ENCODE results near the gene CPAMD8. TPM values are rescaled to one million over a fixed set of nuclear protein-coding genes. Genes with fewer than 3 reads are reported as not detected.

The CPAMD8 gene
- total and polyA plus RNA-seq, 2 donors (not counting 1 experiment from before 2014, with no cell fraction given), result 1.1 to 2.7 TPM

- Mint-ChIP-seq H3K27me3 (peaks cover 4% of the 10 kb centered on the region), H3K4me1 (no peaks in the 10 kb centered on the region), H3K9me3 (ENCODE audit: insufficient read depth) (no peaks in the 10 kb centered on the region), H3K4me3 (no peak overlapping the region), H3K27ac (no peak overlapping the region)
- Histone ChIP-seq H3K4me2 (replicated peaks; ENCODE audit: low read depth, low read length, poor library complexity, severe bottlenecking) (no peak overlapping the region), H3K9ac (ENCODE audit: low read length) (no peak overlapping the region), H3K36me3 (replicated peaks in 1 of 2; ENCODE audit: control extremely low read depth in 1 of 2, control insufficient read depth in 1 of 2, extremely low read depth in 1 of 2, insufficient read depth in 2 of 2, low read length in 1 of 2) (no peaks in the 10 kb centered on the region), H3K4me1 (ENCODE audit: control insufficient read depth in 2 of 2, insufficient read depth in 2 of 2, low read length in 2 of 2) (no peaks in the 10 kb centered on the region), H3K79me2 (ENCODE audit: control insufficient read depth, insufficient read depth, low read length) (no peaks in the 10 kb centered on the region), H3K27me3 (replicated peaks in 1 of 4; ENCODE audit: control extremely low read depth in 1 of 4, control insufficient read depth in 3 of 4, insufficient read depth in 4 of 4, low read length in 3 of 4) (peaks cover 0 to 11% (median 0%) of the 10 kb centered on the region in 4 experiments), H2AFZ (ENCODE audit: insufficient read depth, low read depth, low read length, poor library complexity, severe bottlenecking) (no peak overlapping the region), H3K9me3 (ENCODE audit: control extremely low read depth in 1 of 3, control insufficient read depth in 2 of 3, insufficient read depth in 1 of 3, low read length in 2 of 3) (peaks cover 0 to 6% (median 0%) of the 10 kb centered on the region in 3 donors), H3K27ac (ENCODE audit: low read length in 2 of 2) (no peak overlapping the region), H4K20me1 (ENCODE audit: control insufficient read depth, insufficient read depth, low read length, poor library complexity, severe bottlenecking) (no peaks in the 10 kb centered on the region), H3K4me3 (ENCODE audit: control extremely low read depth in 1 of 5, extremely low read depth in 1 of 5, insufficient read depth in 1 of 5, low read depth in 2 of 5, low read length in 4 of 5) (no peak overlapping the region)
- intact Hi-C loops (cut with micrococcal nuclease), result no loop called here
- ATAC-seq (ENCODE audit: low read depth) (no peak), DNase-seq (no peak)
- WGBS (ENCODE audit: insufficient coverage), result 93% methylated on average over 16 of the region's 16 CpGs
- POLR2A ChIA-PET, result no interaction called here
- no peak for TF ChIP-seq EZH2 (IDR thresholded peaks at IDR 0.05; ENCODE audit: borderline replicate concordance, insufficient read depth, low read depth, low read length, poor library complexity, severe bottlenecking)
- no peak for TF ChIP-seq CTCF (IDR thresholded peaks at IDR 0.05)
- CTCF ChIA-PET, result no interaction called here
Measured at GRCh38 chr19:16946951-16947940, 79.4 kb downstream of the CPAMD8 start.
